Measurements from ENCODE around the gene MT1H. TPM values are rescaled to one million over a fixed set of nuclear protein-coding genes. Genes with fewer than 3 reads are reported as not detected.

Gene MT1H
- total and polyA plus RNA-seq, 9 of the 15 experiments (the other 6 are each of a cell fraction or from before 2014, with no cell fraction given) = 0.13 to 0.37 TPM; not detected in 7

DNA sequence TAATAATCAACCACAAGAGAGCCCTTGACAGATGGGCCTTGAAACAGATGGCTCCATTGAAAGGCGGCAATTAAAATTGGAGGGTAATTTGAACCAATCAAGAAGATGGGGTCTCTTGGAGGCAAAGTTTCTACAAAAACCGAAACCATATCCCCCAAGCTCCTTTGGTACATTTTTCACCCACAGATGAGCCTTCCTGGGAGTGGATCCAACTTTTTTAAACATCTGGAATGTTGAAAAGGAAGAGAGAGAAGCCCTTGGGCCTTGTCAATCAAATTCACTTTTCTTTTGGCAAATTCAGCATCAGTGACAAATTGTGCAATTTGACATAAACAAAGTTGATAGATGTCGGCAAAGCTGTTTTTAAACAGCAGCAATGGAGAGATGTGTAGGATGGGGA, 47.1 kb downstream of the MT1H start:
- H3K9me1 ChIP-seq (ENCODE audit: control insufficient read depth, insufficient read depth, low read length) = no peaks in the 10 kb centered on the region
- no peak overlapping the region for H3K4me2 ChIP-seq (ENCODE audit: insufficient read depth, low read length)
- in situ Hi-C loops (cut with MboI) (no loop called here), intact Hi-C loops (cut with micrococcal nuclease) (no loop called here)
- H3K36me3 ChIP-seq (ENCODE audit: control insufficient read depth, insufficient read depth, low read length) = no peaks in the 10 kb centered on the region
- 45% methylated on average over 3 of the region's 3 CpGs for WGBS (ENCODE audit: insufficient coverage, low coverage, missing lambda C conversion rate)
- ATAC-seq = no peak
- no peak overlapping the region for H2AFZ ChIP-seq (ENCODE audit: low read depth, low read length)
- CTCF ChIA-PET (ENCODE audit: low intra/inter-chr PET ratio) = no interaction called here
- no peak for DNase-seq (ENCODE audit: extremely low read depth in 1 of 4, low spot score in 3 of 4)
- H4K20me1 ChIP-seq (replicated peaks; ENCODE audit: control insufficient read depth, insufficient read depth, low read length) = no peaks in the 10 kb centered on the region
- H3K79me2 ChIP-seq (ENCODE audit: control insufficient read depth, insufficient read depth, low read length) = no peaks in the 10 kb centered on the region
- no peaks in the 10 kb centered on the region; a peak in 1 of 5 replicates for H3K27me3 ChIP-seq (ENCODE audit: control insufficient read depth in 2 of 2, insufficient read depth in 2 of 2, low read length in 2 of 2)
- FAIRE-seq = no peak
- POLR2A ChIA-PET = interaction anchor here (0.8 kb wide), 1 partner anchor 12 kb away, joined by 4 read pairs; no protein-coding TSS in a partner anchor
- H3K4me3 ChIP-seq = no peak overlapping the region
- H3K4me1 ChIP-seq (replicated peaks in 1 of 2; ENCODE audit: control insufficient read depth in 2 of 2, insufficient read depth in 2 of 2, low read length in 2 of 2) = no peaks in the 10 kb centered on the region; a peak in 1 of 5 replicates
- no peak overlapping the region for H3K27ac ChIP-seq (ENCODE audit: extremely low read depth, low read depth, low read length)
- no TSS peak for BruUV-seq (replicated peaks)
- H3K9ac ChIP-seq (ENCODE audit: insufficient read depth in 1 of 2, low read depth in 2 of 2, low read length in 2 of 2) = no peak overlapping the region
- TF ChIP-seq SP2 (IDR thresholded peaks at IDR 0.05; ENCODE audit: extremely low read depth, low read depth, low read length, poor library complexity, severe bottlenecking) (no peak), ZNF699 (CRISPR knock-in tag; IDR thresholded peaks at IDR 0.05; ENCODE audit: insufficient replicate concordance) (no peak), GTF2F1 (IDR thresholded peaks at IDR 0.05; ENCODE audit: low read depth, low read length) (no peak)
- TF ChIP-seq, protein P1, sequence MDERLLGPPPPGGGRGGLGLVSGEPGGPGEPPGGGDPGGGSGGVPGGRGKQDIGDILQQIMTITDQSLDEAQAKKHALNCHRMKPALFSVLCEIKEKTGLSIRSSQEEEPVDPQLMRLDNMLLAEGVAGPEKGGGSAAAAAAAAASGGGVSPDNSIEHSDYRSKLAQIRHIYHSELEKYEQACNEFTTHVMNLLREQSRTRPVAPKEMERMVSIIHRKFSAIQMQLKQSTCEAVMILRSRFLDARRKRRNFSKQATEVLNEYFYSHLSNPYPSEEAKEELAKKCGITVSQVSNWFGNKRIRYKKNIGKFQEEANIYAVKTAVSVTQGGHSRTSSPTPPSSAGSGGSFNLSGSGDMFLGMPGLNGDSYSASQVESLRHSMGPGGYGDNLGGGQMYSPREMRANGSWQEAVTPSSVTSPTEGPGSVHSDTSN (CRISPR knock-in tag; IDR thresholded peaks at IDR 0.05; ENCODE audit: low read depth) = no peak
- TF ChIP-seq, protein P1 (tag; conservative IDR thresholded peaks at IDR 0.05; ENCODE audit: low read depth) = peak; percentile 42; the same call in 1 of the 2 replicates
- no peaks in the 10 kb centered on the region for H3K9me3 ChIP-seq (replicated peaks; ENCODE audit: control insufficient read depth, insufficient read depth, low read depth, low read length)

Data from K562 (cell line).